Measurements from ENCODE around the gene MRPL51.
"Not testable (repeated sequence)": the region's sequence is repeated elsewhere in the genome, so short reads cannot be mapped to it uniquely, and the experiment has no call there.

Gene MRPL51

GRCh38 chr12:6532051-6532926 lies 39.2 kb upstream of the MRPL51 start:
- peak; percentile 91 for DNase-seq

GRCh38 chr12:6530576-6531260 lies 37.7 kb upstream of the MRPL51 start:
- DNase-seq: no peak

DNA sequence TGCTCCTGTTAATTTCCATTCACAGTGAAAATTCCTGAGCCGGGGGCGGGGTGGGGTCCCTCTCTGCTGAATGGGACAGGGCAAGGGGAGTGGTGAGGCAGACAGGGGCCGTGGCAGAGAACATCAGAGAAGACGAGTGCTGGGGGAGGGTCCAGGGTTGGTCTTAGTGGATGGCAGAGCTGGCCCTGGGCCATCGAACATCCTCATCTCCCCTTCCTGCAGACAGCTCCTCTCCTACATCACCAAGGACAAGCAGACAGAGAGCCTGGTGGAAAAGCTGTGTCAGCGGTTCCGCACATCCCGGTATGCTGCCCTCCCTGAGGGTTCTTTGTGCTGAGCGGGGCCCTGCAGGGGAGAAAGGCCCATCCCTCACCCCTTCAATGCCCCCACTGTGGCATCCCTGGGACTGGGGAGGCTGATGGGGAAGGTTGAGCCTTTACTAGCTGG lies 36.3 kb upstream of the MRPL51 start:
- DNase-seq: no peak

GRCh38 chr12:6528539-6529235 lies 35.6 kb upstream of the MRPL51 start:
- no peak for DNase-seq

DNA sequence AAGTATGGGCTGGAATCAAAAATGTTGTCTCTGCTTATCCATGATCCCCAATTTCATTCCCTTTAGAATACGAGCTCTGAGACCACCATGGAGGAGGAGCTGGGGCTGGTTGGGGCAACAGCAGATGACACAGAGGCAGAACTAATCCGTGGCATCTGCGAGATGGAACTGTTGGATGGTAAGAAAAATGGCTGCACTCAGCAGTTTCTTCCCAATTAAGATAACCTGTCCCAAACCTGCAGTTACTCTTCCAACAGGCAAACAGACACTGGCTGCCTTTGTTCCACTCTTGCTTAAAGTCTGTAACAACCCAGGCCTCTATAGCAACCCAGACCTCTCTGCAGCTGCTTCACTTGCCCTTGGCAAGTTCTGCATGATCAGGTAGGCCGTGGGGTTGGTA lies 34.6 kb upstream of the MRPL51 start:
- DNase-seq: no peak

DNA sequence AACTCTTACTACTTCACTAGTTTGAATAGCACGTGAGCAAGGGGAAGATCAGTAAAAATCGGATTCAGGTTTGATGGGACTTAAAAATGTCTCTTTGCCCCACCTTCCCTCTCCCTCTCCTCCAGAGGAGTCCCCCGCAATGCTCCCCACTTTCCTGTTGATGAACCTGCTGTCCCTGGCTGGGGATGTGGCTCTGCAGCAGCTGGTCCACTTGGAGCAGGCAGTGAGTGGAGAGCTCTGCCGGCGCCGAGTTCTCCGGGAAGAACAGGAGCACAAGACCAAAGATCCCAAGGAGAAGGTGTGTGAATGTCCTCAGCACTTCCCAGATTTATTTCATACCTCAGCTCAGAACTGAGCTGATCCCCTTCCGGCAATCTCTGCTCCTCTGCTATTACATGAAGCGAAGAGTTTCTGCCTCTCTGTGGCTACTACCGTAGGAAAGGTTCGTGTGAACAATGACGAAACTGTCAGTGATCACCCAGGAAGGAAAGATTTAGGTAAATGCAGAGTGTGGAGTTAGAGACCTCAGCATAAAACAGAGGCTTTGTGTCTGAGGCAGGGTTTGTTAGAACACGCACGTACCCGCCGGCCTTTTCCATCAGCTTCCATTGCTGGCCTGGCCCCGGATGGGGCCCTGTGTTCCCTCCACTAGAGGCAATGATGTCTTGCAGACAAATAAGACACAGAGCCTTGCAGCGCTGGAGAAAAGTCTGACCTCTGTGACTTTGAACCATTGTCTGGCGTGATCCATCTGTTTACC lies 33.9 kb upstream of the MRPL51 start:
- no peak for DNase-seq

DNA sequence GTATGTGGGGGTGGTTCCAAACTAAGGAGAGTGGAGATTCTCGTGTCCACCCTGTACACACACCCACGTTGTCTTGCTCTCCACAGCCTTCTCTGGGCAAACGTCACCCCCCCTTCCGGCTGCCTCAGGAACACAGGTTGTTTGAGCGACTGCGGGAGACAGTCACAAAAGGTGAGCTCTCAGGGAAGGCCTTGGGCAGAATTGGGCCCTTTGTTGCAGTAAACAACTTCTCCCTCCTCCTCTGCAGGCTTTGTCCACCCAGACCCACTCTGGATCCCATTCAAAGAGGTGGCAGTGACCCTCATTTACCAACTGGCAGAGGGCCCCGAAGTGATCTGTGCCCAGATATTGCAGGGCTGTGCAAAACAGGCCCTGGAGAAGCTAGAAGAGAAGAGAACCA lies 33.1 kb upstream of the MRPL51 start:
- no peak for DNase-seq

GRCh38 chr12:6524648-6525047 lies 31.6 kb upstream of the MRPL51 start:
- DNase-seq: no peak

DNA sequence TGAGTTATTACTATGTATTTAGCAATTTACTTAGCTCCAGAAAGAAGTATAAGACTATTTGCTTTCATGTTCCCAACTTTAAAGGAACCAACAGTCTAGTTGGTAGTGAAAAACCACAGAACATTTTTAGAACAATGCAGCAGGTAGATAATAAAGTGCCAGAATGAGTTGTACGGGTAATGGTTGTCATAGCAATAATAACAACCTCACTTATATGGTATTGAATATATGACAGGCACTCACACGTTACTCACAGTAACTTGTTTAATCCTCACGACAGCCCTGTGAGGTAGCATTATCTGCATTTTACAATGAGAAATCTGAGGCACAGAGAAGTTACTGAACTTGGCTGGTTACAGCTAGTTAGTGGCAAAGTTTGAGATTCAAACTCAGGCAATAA lies 30.6 kb upstream of the MRPL51 start:
- no peak for DNase-seq

DNA sequence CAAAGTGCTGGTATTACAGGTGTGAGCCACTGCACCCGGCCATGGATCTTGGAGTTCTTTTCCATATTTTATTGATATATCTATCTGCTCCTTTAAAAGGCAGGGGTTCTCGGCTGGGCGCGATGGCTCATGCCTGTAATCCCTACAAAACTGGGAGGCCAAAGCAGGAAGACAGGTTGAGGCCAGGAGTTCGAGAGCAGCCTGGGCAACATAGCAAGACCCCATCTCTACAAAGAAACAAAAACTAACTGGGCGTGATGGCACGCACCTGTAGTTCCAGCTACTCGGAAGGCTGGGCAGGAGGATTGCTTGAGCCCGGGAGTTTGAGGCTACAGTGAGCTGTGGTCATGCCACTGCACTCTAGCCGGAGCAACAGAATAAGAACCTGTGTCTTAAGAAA lies 29.1 kb upstream of the MRPL51 start:
- DNase-seq: no peak

DNA sequence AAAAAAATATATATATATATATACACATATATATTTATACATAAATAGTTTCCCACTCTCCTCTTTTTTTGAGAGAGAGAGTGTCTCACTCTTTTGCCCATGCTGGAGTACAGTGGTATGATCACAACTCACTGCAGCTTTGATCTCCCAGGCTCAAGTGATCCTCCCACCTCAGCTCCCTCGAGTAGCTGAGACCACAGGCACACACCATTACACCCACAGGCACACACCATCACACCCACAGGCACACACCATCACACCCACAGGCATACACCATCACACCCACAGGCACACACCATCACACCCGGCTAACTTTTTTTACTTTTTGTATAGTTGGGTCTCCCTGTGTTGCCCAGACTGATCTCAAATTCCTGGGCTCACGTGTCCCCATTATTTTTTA lies 27.1 kb upstream of the MRPL51 start:
- DNase-seq: no peak

GRCh38 chr12:6508087-6508486 lies 15.0 kb upstream of the MRPL51 start:
- no peak for DNase-seq

GRCh38 chr12:6507102-6507998 lies 14.3 kb upstream of the MRPL51 start:
- no peak for DNase-seq

- DNase-seq: no peak
Observed at GRCh38 chr12:6500466-6500865, 7.4 kb upstream of the MRPL51 start.

- not testable (repeated sequence) for DNase-seq
Observed at GRCh38 chr12:6497291-6497690, 4.2 kb upstream of the MRPL51 start.

- DNase-seq: no peak
Observed at GRCh38 chr12:6494968-6495367, 1.9 kb upstream of the MRPL51 start.

GRCh38 chr12:6494258-6494743 lies 1.2 kb upstream of the MRPL51 start:
- no peak for DNase-seq

- peak; percentile 95 for DNase-seq
Observed at GRCh38 chr12:6493497-6494257, 615 bp upstream of the MRPL51 start, which contains the start of gene NCAPD2. NCAPD2 (plus strand) TSS chr12:6494102; CDS start chr12:6495099, 997 bp downstream.

DNA sequence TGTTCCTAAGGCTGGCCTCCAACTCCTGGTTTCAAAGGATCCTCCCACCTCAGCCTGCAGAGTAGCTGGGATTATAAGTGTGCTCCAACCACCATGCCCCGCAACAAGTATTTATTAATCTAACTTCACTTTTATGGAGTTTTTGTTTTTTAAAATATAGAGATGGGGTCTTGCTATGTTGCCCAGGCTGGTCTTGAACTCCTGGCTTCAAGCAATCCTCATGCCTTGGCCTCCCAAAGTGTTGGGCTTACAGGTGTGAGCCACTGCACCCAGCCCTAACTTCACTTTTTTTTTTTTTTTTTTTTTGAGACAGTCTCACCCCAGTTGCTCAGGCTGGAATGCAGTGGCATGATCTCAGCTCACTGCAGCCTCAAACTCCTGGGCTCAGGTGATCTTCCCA lies 2.4 kb downstream of the MRPL51 start:
- DNase-seq: not testable (repeated sequence)

DNA sequence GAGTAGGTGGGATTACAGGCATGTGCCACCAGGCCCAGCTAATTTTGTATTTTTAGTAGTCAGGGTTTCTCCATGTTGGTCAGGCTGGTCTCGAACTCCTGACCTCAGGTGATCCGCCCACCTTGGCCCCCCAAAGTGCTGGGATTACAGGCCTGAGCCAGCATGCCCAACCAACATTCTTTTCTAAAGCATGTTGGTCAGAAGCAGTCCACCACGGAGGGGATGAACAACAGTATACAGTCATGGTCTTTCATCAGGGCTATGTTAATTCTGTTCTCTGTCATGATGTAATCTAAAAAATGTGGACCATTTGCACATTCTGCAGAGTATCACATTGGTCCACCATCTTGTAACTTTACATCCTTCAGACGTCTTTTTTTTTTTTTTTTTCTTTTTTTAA lies 3.6 kb downstream of the MRPL51 start:
- DNase-seq: no peak

DNA sequence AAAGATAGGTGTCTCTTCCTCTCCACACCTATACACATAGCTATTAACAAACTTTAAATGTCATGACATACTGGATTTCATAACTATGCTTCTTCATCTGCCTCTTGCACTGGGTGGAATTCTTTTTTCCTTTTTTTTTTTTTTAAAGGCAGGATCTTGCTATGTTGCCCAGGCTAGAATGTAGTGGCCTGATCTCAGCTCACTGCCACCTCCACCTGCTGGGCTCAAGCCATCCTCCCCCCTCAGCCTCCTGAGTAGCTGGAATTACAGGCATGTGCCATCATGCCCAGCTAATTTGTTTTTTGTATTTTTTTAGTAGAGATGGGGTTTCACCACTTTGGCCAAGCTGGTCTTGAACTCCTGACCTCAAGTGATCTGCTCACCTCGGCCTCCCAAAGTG lies 4.8 kb downstream of the MRPL51 start:
- no peak for DNase-seq

All from activated CD8-positive, alpha-beta memory T cell treated with anti-CD3 and anti-CD28 coated beads for 24 hours (primary cell).